ENCODE results near the gene ABLIM1.

ABLIM1 gene

GRCh38 chr10:114642729-114643128, 15.3 kb downstream of the ABLIM1 start:
- Histone ChIP-seq H3K9me3 (replicated peaks; ENCODE audit: insufficient read depth, low read length) (no peaks in the 10 kb centered on the region), H3K9ac (ENCODE audit: low read length) (no peak overlapping the region), H3K36me3 (replicated peaks; ENCODE audit: insufficient read depth, low read length) (no peaks in the 10 kb centered on the region), H3K4me2 (ENCODE audit: low read depth, low read length) (peak overlapping the region; percentile 47), H3K4me3 (ENCODE audit: low read length) (peak overlapping the region; percentile 27; the same call in 1 of the 2 replicates), H3K27ac (ENCODE audit: low read length) (peak overlapping the region; percentile 44; the same call in 1 of the 2 replicates), H3K27me3 (replicated peaks; ENCODE audit: insufficient read depth, low read length) (no peaks in the 10 kb centered on the region), H3K4me1 (ENCODE audit: low read length) (peaks cover 8% of the 10 kb centered on the region), H3K79me2 (ENCODE audit: low read length) (no peaks in the 10 kb centered on the region), H3F3A (ENCODE audit: insufficient read depth, low read length) (peaks cover 8% of the 10 kb centered on the region; the same call in 1 of the 2 replicates), H4K20me1 (ENCODE audit: insufficient read depth, low read length) (no peaks in the 10 kb centered on the region), H3K9me2 (replicated peaks; ENCODE audit: insufficient read depth, low read length) (no peaks in the 10 kb centered on the region), H2AFZ (ENCODE audit: low read length) (0 out of 2 replicates have a peak overlapping the region, but pooled peaks have one; percentile 43)
- DNase-seq: peak; percentile 57
- TF ChIP-seq CTCF (IDR thresholded peaks at IDR 0.05; ENCODE audit: low read length) (no peak), EZH2 (optimal IDR thresholded peaks at IDR 0.05; ENCODE audit: low read depth, low read length) (no peak), EZH2phosphoT487 (IDR thresholded peaks at IDR 0.05; ENCODE audit: low read length) (no peak)

GRCh38 chr10:114638821-114639625, 19.1 kb downstream of the ABLIM1 start:
- Histone ChIP-seq H2AFZ (ENCODE audit: low read length) (no peak overlapping the region), H3K79me2 (ENCODE audit: low read length) (no peaks in the 10 kb centered on the region), H3K4me1 (ENCODE audit: low read length) (peaks cover 8% of the 10 kb centered on the region), H3K27ac (ENCODE audit: low read length) (no peak overlapping the region), H3F3A (ENCODE audit: insufficient read depth, low read length) (peaks cover 8% of the 10 kb centered on the region; the same call in 1 of the 2 replicates), H3K9me2 (replicated peaks; ENCODE audit: insufficient read depth, low read length) (no peaks in the 10 kb centered on the region), H3K27me3 (replicated peaks; ENCODE audit: insufficient read depth, low read length) (no peaks in the 10 kb centered on the region), H3K9me3 (replicated peaks; ENCODE audit: insufficient read depth, low read length) (no peaks in the 10 kb centered on the region), H3K4me3 (ENCODE audit: low read length) (no peak overlapping the region), H4K20me1 (ENCODE audit: insufficient read depth, low read length) (no peaks in the 10 kb centered on the region), H3K36me3 (replicated peaks; ENCODE audit: insufficient read depth, low read length) (no peaks in the 10 kb centered on the region), H3K4me2 (ENCODE audit: low read depth, low read length) (no peak overlapping the region), H3K9ac (ENCODE audit: low read length) (no peak overlapping the region)
- no peak for DNase-seq
- no peak for TF ChIP-seq EZH2 (optimal IDR thresholded peaks at IDR 0.05; ENCODE audit: low read depth, low read length)

GRCh38 chr10:114635797-114636550, 22.1 kb downstream of the ABLIM1 start:
- no peaks in the 10 kb centered on the region for H3K4me1 ChIP-seq (ENCODE audit: low read length)

More at GRCh38 chr10:114635797-114636550, 22.1 kb downstream of the ABLIM1 start:
- H3K4me3 ChIP-seq (ENCODE audit: low read length): no peak overlapping the region
- no peak for DNase-seq
- no peak overlapping the region for H3K27ac ChIP-seq (ENCODE audit: low read length)
- no peaks in the 10 kb centered on the region for H3K36me3 ChIP-seq (replicated peaks; ENCODE audit: insufficient read depth, low read length)
- H3K4me2 ChIP-seq (ENCODE audit: low read depth, low read length): no peak overlapping the region
- no peak overlapping the region for H2AFZ ChIP-seq (ENCODE audit: low read length)
- H3K79me2 ChIP-seq (ENCODE audit: low read length): no peaks in the 10 kb centered on the region
- H3F3A ChIP-seq (ENCODE audit: insufficient read depth, low read length): no peaks in the 10 kb centered on the region
- H4K20me1 ChIP-seq (ENCODE audit: insufficient read depth, low read length): no peaks in the 10 kb centered on the region
- TF ChIP-seq CTCF (IDR thresholded peaks at IDR 0.05; ENCODE audit: low read length) (no peak), EZH2 (optimal IDR thresholded peaks at IDR 0.05; ENCODE audit: low read depth, low read length) (no peak), EZH2phosphoT487 (IDR thresholded peaks at IDR 0.05; ENCODE audit: low read length) (no peak)
- no peak overlapping the region for H3K9ac ChIP-seq (ENCODE audit: low read length)
- no peaks in the 10 kb centered on the region for H3K9me3 ChIP-seq (replicated peaks; ENCODE audit: insufficient read depth, low read length)
- H3K27me3 ChIP-seq (replicated peaks; ENCODE audit: insufficient read depth, low read length): no peaks in the 10 kb centered on the region
- H3K9me2 ChIP-seq (replicated peaks; ENCODE audit: insufficient read depth, low read length): no peaks in the 10 kb centered on the region

Measured in MM.1S (cell line).